HEK293 (cell line): Measurements from ENCODE around the gene SLC35E3.

ENCODE experiments used
- GLIS1 ChIP-seq: fragments of 450-650 bp; formaldehyde crosslinking; IDR thresholded peaks from 2 replicates; pipeline ENCODE4 v1.5.1; 2016; ENCODE audit warnings: missing biosample characterization, missing genetic modification characterization
- PRDM10 ChIP-seq: fragments of 450-650 bp; formaldehyde crosslinking; IDR thresholded peaks from 2 replicates; pipeline ENCODE4 v1.5.1; 2016; ENCODE audit warnings: missing biosample characterization, missing genetic modification characterization
- SP7 ChIP-seq: fragments of 450-650 bp; formaldehyde crosslinking; IDR thresholded peaks from 2 replicates; pipeline ENCODE4 v1.5.1; 2016; ENCODE audit warnings: missing biosample characterization, missing genetic modification characterization
- ZFP37 ChIP-seq: fragments of 450-650 bp; formaldehyde crosslinking; IDR thresholded peaks from 2 replicates; pipeline ENCODE4 v1.5.1; 2016; ENCODE audit warnings: missing biosample characterization, missing genetic modification characterization
- ZFP69B ChIP-seq: fragments of 450-650 bp; formaldehyde crosslinking; IDR thresholded peaks from 2 replicates; pipeline ENCODE4 v1.5.1; 2016; ENCODE audit warnings: missing biosample characterization, missing genetic modification characterization
- ZNF138 ChIP-seq: fragments of 450-650 bp; formaldehyde crosslinking; IDR thresholded peaks from 2 replicates; pipeline ENCODE4 v1.5.1; 2016; ENCODE audit warnings: missing biosample characterization, missing genetic modification characterization, borderline replicate concordance
- ZNF169 ChIP-seq: fragments of 450-650 bp; formaldehyde crosslinking; IDR thresholded peaks from 2 replicates; pipeline ENCODE4 v1.5.1; 2016; ENCODE audit warnings: missing biosample characterization, missing genetic modification characterization
- ZNF248 ChIP-seq: fragments of 450-650 bp; formaldehyde crosslinking; IDR thresholded peaks from 2 replicates; pipeline ENCODE4 v1.5.1; 2017; ENCODE audit warnings: missing biosample characterization, missing genetic modification characterization
- ZNF274 ChIP-seq, 2 experiments: fragments of 200-500 bp in 1 of 2; fragments of 450-650 bp in 1 of 2; sonication (Bioruptor generic) in 1 of 2; formaldehyde crosslinking in 1 of 2; IDR thresholded peaks; 2 replicates each; pipeline versions ENCODE4 v1.5.1 to v1.6.1; 2014 to 2016; ENCODE audit warnings: borderline replicate concordance in 1 of 2, inconsistent platforms in 1 of 2, low read length in 1 of 2, missing biosample characterization in 1 of 2, missing genetic modification characterization in 1 of 2
- ZNF302 ChIP-seq: fragments of 450-650 bp; formaldehyde crosslinking; IDR thresholded peaks from 2 replicates; pipeline ENCODE4 v1.5.1; 2016; ENCODE audit warnings: missing biosample characterization, missing genetic modification characterization, low read depth
- ZNF335 ChIP-seq: fragments of 450-650 bp; formaldehyde crosslinking; conservative IDR thresholded peaks from 2 replicates; pipeline ENCODE4 v1.5.1; 2016; ENCODE audit warnings: missing biosample characterization, missing genetic modification characterization
- ZNF341 ChIP-seq: fragments of 450-650 bp; formaldehyde crosslinking; IDR thresholded peaks from 2 replicates; pipeline ENCODE4; 2016; ENCODE audit warnings: low read depth, missing biosample characterization, missing genetic modification characterization
- ZNF366 ChIP-seq: fragments of 450-650 bp; formaldehyde crosslinking; conservative IDR thresholded peaks from 2 replicates; pipeline ENCODE4 v1.5.1; 2016; ENCODE audit warnings: missing biosample characterization, missing genetic modification characterization
- ZNF514 ChIP-seq: fragments of 450-650 bp; formaldehyde crosslinking; IDR thresholded peaks from 2 replicates; pipeline ENCODE4 v1.5.1; 2016; ENCODE audit warnings: missing biosample characterization, missing genetic modification characterization
- ZNF518A ChIP-seq: fragments of 450-650 bp; formaldehyde crosslinking; conservative IDR thresholded peaks from 2 replicates; pipeline ENCODE4 v1.5.1; 2016; ENCODE audit warnings: low read depth, missing biosample characterization, missing genetic modification characterization
- ZNF558 ChIP-seq: fragments of 450-650 bp; formaldehyde crosslinking; IDR thresholded peaks from 2 replicates; pipeline ENCODE4 v1.5.1; 2016; ENCODE audit warnings: missing biosample characterization, missing genetic modification characterization
- ZNF585B ChIP-seq: fragments of 450-650 bp; formaldehyde crosslinking; IDR thresholded peaks from 2 replicates; pipeline ENCODE4 v1.5.1; 2016; ENCODE audit warnings: missing biosample characterization, missing genetic modification characterization
- ZNF626 ChIP-seq: fragments of 450-650 bp; sonication (Bioruptor Pico); formaldehyde crosslinking; IDR thresholded peaks from 2 replicates; pipeline ENCODE4 v1.5.1; 2018; ENCODE audit warnings: missing biosample characterization, missing genetic modification characterization, inconsistent platforms
- ZNF658 ChIP-seq: fragments of 450-650 bp; formaldehyde crosslinking; IDR thresholded peaks from 2 replicates; pipeline ENCODE4; 2016; ENCODE audit warnings: missing biosample characterization, missing genetic modification characterization
- ZNF701 ChIP-seq: fragments of 450-650 bp; formaldehyde crosslinking; IDR thresholded peaks from 2 replicates; pipeline ENCODE4 v1.5.1; 2016; ENCODE audit warnings: missing biosample characterization, missing genetic modification characterization
- TF ChIP-seq, protein P1 (sequence below): fragments of 450-650 bp; formaldehyde crosslinking; IDR thresholded peaks from 2 replicates; pipeline ENCODE4 v1.5.1; 2016; ENCODE audit warnings: missing biosample characterization, missing genetic modification characterization
- TF ChIP-seq, protein P2 (sequence below): fragments of 450-650 bp; formaldehyde crosslinking; IDR thresholded peaks from 2 replicates; pipeline ENCODE4 v1.5.1; 2016; ENCODE audit warnings: missing biosample characterization, missing genetic modification characterization
- TF ChIP-seq, protein P3 (sequence below): fragments of 450-650 bp; formaldehyde crosslinking; IDR thresholded peaks from 2 replicates; pipeline ENCODE4 v1.5.1; 2016; ENCODE audit warnings: missing biosample characterization, missing genetic modification characterization
- TF ChIP-seq, protein P4 (sequence below): fragments of 450-650 bp; formaldehyde crosslinking; IDR thresholded peaks from 2 replicates; pipeline ENCODE4 v1.5.1; 2016; ENCODE audit warnings: missing biosample characterization, missing genetic modification characterization

Gene SLC35E3

GRCh38 chr12:68745904-68746571 is at the start of gene SLC35E3 (continued):
- no peak for TF ChIP-seq ZNF274 (IDR thresholded peaks at IDR 0.05; ENCODE audit: low read length)
- no peak for TF ChIP-seq ZNF274 (tag by site-specific recombination; IDR thresholded peaks at IDR 0.05; ENCODE audit: borderline replicate concordance)
- no peak for TF ChIP-seq PRDM10 (tag by site-specific recombination)
- TF ChIP-seq ZNF658 (tag by site-specific recombination), result no peak
- 0 out of 2 replicates have a peak, but pooled peaks have one; percentile 41 for TF ChIP-seq ZFP37
- TF ChIP-seq, protein P1, sequence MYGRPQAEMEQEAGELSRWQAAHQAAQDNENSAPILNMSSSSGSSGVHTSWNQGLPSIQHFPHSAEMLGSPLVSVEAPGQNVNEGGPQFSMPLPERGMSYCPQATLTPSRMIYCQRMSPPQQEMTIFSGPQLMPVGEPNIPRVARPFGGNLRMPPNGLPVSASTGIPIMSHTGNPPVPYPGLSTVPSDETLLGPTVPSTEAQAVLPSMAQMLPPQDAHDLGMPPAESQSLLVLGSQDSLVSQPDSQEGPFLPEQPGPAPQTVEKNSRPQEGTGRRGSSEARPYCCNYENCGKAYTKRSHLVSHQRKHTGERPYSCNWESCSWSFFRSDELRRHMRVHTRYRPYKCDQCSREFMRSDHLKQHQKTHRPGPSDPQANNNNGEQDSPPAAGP (tag by site-specific recombination), result no peak; the same call in 1 of the 2 replicates
- no peak for TF ChIP-seq ZNF701
- no peak for TF ChIP-seq ZNF169
- TF ChIP-seq ZNF366 (tag by site-specific recombination), result no peak
- peak; percentile 46; the same call in 1 of the 2 replicates for TF ChIP-seq ZNF518A (tag by site-specific recombination)
- peak; percentile 40; the same call in 1 of the 2 replicates for TF ChIP-seq GLIS1
- no peak for TF ChIP-seq ZNF514
- TF ChIP-seq ZNF138 (tag by site-specific recombination), result no peak
- TF ChIP-seq ZNF558 (tag by site-specific recombination), result no peak
- TF ChIP-seq, protein P2, sequence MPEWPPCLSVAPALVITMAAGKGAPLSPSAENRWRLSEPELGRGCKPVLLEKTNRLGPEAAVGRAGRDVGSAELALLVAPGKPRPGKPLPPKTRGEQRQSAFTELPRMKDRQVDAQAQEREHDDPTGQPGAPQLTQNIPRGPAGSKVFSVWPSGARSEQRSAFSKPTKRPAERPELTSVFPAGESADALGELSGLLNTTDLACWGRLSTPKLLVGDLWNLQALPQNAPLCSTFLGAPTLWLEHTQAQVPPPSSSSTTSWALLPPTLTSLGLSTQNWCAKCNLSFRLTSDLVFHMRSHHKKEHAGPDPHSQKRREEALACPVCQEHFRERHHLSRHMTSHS (tag by site-specific recombination), result no peak
- TF ChIP-seq ZNF341 (tag by site-specific recombination), result peak; percentile 85
- no peak for TF ChIP-seq ZNF302 (tag by site-specific recombination)
- TF ChIP-seq, protein P3, sequence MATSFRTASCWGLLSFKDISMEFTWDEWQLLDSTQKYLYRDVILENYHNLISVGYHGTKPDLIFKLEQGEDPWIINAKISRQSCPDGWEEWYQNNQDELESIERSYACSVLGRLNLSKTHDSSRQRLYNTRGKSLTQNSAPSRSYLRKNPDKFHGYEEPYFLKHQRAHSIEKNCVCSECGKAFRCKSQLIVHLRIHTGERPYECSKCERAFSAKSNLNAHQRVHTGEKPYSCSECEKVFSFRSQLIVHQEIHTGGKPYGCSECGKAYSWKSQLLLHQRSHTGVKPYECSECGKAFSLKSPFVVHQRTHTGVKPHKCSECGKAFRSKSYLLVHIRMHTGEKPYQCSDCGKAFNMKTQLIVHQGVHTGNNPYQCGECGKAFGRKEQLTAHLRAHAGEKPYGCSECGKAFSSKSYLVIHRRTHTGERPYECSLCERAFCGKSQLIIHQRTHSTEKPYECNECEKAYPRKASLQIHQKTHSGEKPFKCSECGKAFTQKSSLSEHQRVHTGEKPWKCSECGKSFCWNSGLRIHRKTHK (tag by site-specific recombination), result no peak
- no peak for TF ChIP-seq ZNF248
- no peak for TF ChIP-seq ZNF585B (tag by site-specific recombination)
- peak; percentile 69; the same call in 1 of the 2 replicates for TF ChIP-seq SP7 (tag by site-specific recombination)
- TF ChIP-seq ZNF335, result peak; percentile 88
- peak; percentile 56 for TF ChIP-seq ZFP69B (tag by site-specific recombination)
- TF ChIP-seq, protein P4, sequence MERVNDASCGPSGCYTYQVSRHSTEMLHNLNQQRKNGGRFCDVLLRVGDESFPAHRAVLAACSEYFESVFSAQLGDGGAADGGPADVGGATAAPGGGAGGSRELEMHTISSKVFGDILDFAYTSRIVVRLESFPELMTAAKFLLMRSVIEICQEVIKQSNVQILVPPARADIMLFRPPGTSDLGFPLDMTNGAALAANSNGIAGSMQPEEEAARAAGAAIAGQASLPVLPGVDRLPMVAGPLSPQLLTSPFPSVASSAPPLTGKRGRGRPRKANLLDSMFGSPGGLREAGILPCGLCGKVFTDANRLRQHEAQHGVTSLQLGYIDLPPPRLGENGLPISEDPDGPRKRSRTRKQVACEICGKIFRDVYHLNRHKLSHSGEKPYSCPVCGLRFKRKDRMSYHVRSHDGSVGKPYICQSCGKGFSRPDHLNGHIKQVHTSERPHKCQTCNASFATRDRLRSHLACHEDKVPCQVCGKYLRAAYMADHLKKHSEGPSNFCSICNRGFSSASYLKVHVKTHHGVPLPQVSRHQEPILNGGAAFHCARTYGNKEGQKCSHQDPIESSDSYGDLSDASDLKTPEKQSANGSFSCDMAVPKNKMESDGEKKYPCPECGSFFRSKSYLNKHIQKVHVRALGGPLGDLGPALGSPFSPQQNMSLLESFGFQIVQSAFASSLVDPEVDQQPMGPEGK (tag by site-specific recombination), result peak; percentile 57; the same call in 1 of the 2 replicates
- TF ChIP-seq ZNF626 (tag by site-specific recombination), result no peak
